HepG2 (cell line): ENCODE measurements around the gene ZFAND2B. TPM values are rescaled to one million over a fixed set of nuclear protein-coding genes. Genes with fewer than 3 reads are reported as not detected.
A peak's percentile ranks its signal among the peaks of the same experiment; 100 is the strongest.

Source experiments
- BORCS8-MEF2B ChIP-seq: sonication (generic); formaldehyde crosslinking; IDR thresholded peaks from 2 replicates; pipeline ENCODE4 v1.8.0; 2022; ENCODE audit warnings: mild to moderate bottlenecking, missing genetic modification reagents
- KDM3A ChIP-seq: IDR thresholded peaks from 2 replicates; pipeline ENCODE4 v1.6.1; 2018; ENCODE audit warnings: low read depth, missing compliant biosample characterization
- KMT2B ChIP-seq: IDR thresholded peaks from 2 replicates; pipeline ENCODE4 v1.6.1; 2016; ENCODE audit warnings: missing genetic modification reagents, missing compliant biosample characterization
- MED8 ChIP-seq: sonication (generic); formaldehyde crosslinking; IDR thresholded peaks from 2 replicates; pipeline ENCODE4 v1.8.1; 2023; ENCODE audit warnings: mild to moderate bottlenecking, missing genetic modification reagents; ENCODE audit not compliant: insufficient replicate concordance
- MTF1 ChIP-seq: sonication (generic); formaldehyde crosslinking; IDR thresholded peaks from 2 replicates; pipeline ENCODE4 v1.5.0; 2020; ENCODE audit warnings: missing genetic modification reagents
- NR2C2 ChIP-seq: sonication (generic); formaldehyde crosslinking; IDR thresholded peaks from 2 replicates; pipeline ENCODE4 v1.4.0; 2020; ENCODE audit warnings: missing genetic modification reagents, mild to moderate bottlenecking, moderate library complexity, borderline replicate concordance
- RARG ChIP-seq: sonication (generic); formaldehyde crosslinking; IDR thresholded peaks from 2 replicates; pipeline ENCODE4 v1.4.0; 2020; ENCODE audit warnings: low read depth, mild to moderate bottlenecking, missing genetic modification reagents
- SIN3A ChIP-seq: IDR thresholded peaks from 2 replicates; pipeline ENCODE4 v1.6.1; 2011; ENCODE audit warnings: low read depth, mild to moderate bottlenecking, control low read depth, low read length, borderline replicate concordance
- THAP11 ChIP-seq: IDR thresholded peaks from 2 replicates; pipeline ENCODE4 v1.6.1; 2016; ENCODE audit warnings: missing biosample characterization, missing genetic modification reagents
- UBTF ChIP-seq: sonication (generic); formaldehyde crosslinking; IDR thresholded peaks from 2 replicates; pipeline ENCODE4 v1.4.0; 2020; ENCODE audit warnings: mild to moderate bottlenecking, missing genetic modification reagents
- WIZ ChIP-seq: sonication (generic); formaldehyde crosslinking; IDR thresholded peaks from 2 replicates; pipeline ENCODE4 v1.5.1; 2020; ENCODE audit warnings: mild to moderate bottlenecking, missing genetic modification reagents
- ZBTB7A ChIP-seq: sonication (generic); formaldehyde crosslinking; IDR thresholded peaks from 2 replicates; pipeline ENCODE4 v1.8.0; 2022; ENCODE audit warnings: mild to moderate bottlenecking, missing genetic modification reagents
- ZNF292 ChIP-seq: sonication (generic); formaldehyde crosslinking; IDR thresholded peaks from 2 replicates; pipeline ENCODE4 v1.8.1; 2022; ENCODE audit warnings: mild to moderate bottlenecking, low read depth, missing genetic modification reagents, borderline replicate concordance
- ZNF407 ChIP-seq: sonication (generic); formaldehyde crosslinking; IDR thresholded peaks from one replicate; pipeline ENCODE4 v1.5.1; 2020; ENCODE audit warnings: mild to moderate bottlenecking, missing genetic modification reagents; ENCODE audit errors: not compliant biosample characterization
- ZNF557 ChIP-seq: sonication (generic); formaldehyde crosslinking; IDR thresholded peaks from 2 replicates; pipeline ENCODE4 v1.4.0; 2020; ENCODE audit warnings: missing genetic modification reagents
- ZNF598 ChIP-seq: sonication (generic); formaldehyde crosslinking; IDR thresholded peaks from 2 replicates; pipeline ENCODE4 v1.5.1; 2020; ENCODE audit warnings: mild to moderate bottlenecking, missing genetic modification reagents, borderline replicate concordance
- ZNF703 ChIP-seq: sonication (generic); formaldehyde crosslinking; IDR thresholded peaks from 2 replicates; pipeline ENCODE4 v1.5.1; 2020; ENCODE audit warnings: missing genetic modification reagents, mild to moderate bottlenecking, moderate library complexity, borderline replicate concordance
- ZNF792 ChIP-seq: IDR thresholded peaks from 2 replicates; pipeline ENCODE4 v1.6.1; 2016
- ZNF891 ChIP-seq: sonication (generic); formaldehyde crosslinking; IDR thresholded peaks from 2 replicates; pipeline ENCODE4 v1.5.0; 2020; ENCODE audit warnings: mild to moderate bottlenecking, missing genetic modification reagents
- polyA plus RNA-seq, 8 experiments: library from polyadenylated mRNA; depleted of rRNA in 3 of 8; stranded (reverse) in 7 of 8; unstranded in 1 of 8; fragments of >200 nt; fragmentation: Illumina TruSeq in 4 of 8; extraction: Trizol in 4 of 8; gene quantifications; 2 replicates each; pipeline versions ENCODE4 v1.2.1 to v1.2.3, GENCODE V29; 2011 to 2016; ENCODE audit warnings: low read depth in 4 of 8, missing spikeins in 1 of 8, mixed read lengths in 1 of 8; ENCODE audit not compliant: insufficient read depth in 1 of 8
- total RNA-seq, 5 experiments: library from RNA; depleted of rRNA; stranded (reverse); fragments of >200 nt; fragmentation: Illumina TruSeq; extraction: Trizol; gene quantifications; 2 replicates each; pipeline ENCODE4 v1.2.3, GENCODE V29; 2016; ENCODE audit warnings: low read depth in 1 of 5

Gene ZFAND2B
- total and polyA plus RNA-seq, 2 of the 13 experiments (the other 11 are each of a cell fraction or from before 2014, with no cell fraction given), result 53.3 to 115 TPM

- peak; percentile 83 for TF ChIP-seq ZNF407
- peak; percentile 91 for TF ChIP-seq ZNF792
- peak; percentile 86 for TF ChIP-seq UBTF (CRISPR knock-in tag)
- no peak for TF ChIP-seq ZNF292
- TF ChIP-seq NR2C2 (CRISPR knock-in tag), result peak; percentile 65; the same call in 1 of the 2 replicates
- TF ChIP-seq WIZ (CRISPR knock-in tag), result peak; percentile 78; the same call in 1 of the 2 replicates
- peak; percentile 60; the same call in 1 of the 2 replicates for TF ChIP-seq ZNF557 (CRISPR knock-in tag)
- peak; percentile 70; the same call in 1 of the 2 replicates for TF ChIP-seq KDM3A (CRISPR knock-in tag)
- TF ChIP-seq MED8 (CRISPR knock-in tag), result peak; percentile 56
- peak; percentile 98 for TF ChIP-seq BORCS8-MEF2B (CRISPR knock-in tag)
- TF ChIP-seq ZBTB7A (CRISPR knock-in tag), result peak; percentile 74
- peak; percentile 83 for TF ChIP-seq THAP11 (CRISPR knock-in tag)
- peak; percentile 93 for TF ChIP-seq ZNF598
- TF ChIP-seq SIN3A, result no peak
- TF ChIP-seq ZNF891 (CRISPR knock-in tag), result peak; percentile 80; the same call in 1 of the 2 replicates
- no peak for TF ChIP-seq ZNF703
- no peak for TF ChIP-seq RARG
- TF ChIP-seq MTF1 (CRISPR knock-in tag), result peak; percentile 73
- peak; percentile 84 for TF ChIP-seq KMT2B (CRISPR knock-in tag)
Observed at GRCh38 chr2:219160186-219161017, 46.2 kb upstream of the ZFAND2B start, which contains the start of gene NHEJ1 (continued).
